Tibial artery (tissue), 4 donors: ENCODE data around the gene CABLES2.
A peak's percentile ranks its signal among the peaks of the same experiment; 100 is the strongest.

Experiments
- DNase-seq, 2 donors: peaks; one replicate each; pipeline ENCODE4 v3.0.0-alpha.2; 2019
- H3K27ac ChIP-seq, 2 donors: fragments of 200-600 bp; sonication (generic) in 1 of 2; 1 replicate in 1 of 2; 2 replicates in 1 of 2; pipeline ENCODE4 v1.5.1; 2018 to 2019; ENCODE audit warnings: mild to moderate bottlenecking in 1 of 2
- H3K27me3 ChIP-seq, 2 donors: fragments of 200-600 bp; sonication (generic) in 1 of 2; one replicate each; pipeline versions ENCODE4 v1.5.1 to v1.6.0; 2016 to 2019
- H3K36me3 ChIP-seq, 3 donors: fragments of 200-600 bp; sonication (generic) in 2 of 3; one replicate each; pipeline ENCODE4 v1.5.1; 2016 to 2019; ENCODE audit warnings: mild to moderate bottlenecking in 2 of 3
- H3K4me1 ChIP-seq, 4 donors: fragments of 200-600 bp; sonication (generic) in 2 of 4; 1 replicate in 3 of 4; 2 replicates in 1 of 4; pipeline ENCODE4 v1.5.1; 2016 to 2019
- H3K4me3 ChIP-seq, 2 donors: fragments of 200-600 bp; sonication (generic) in 1 of 2; 1 replicate in 1 of 2; 2 replicates in 1 of 2; pipeline ENCODE4 v1.5.1; 2018 to 2019; ENCODE audit warnings: mild to moderate bottlenecking in 2 of 2
- H3K9me3 ChIP-seq, 3 donors: fragments of 200-600 bp; sonication (generic) in 1 of 3; one replicate each; pipeline ENCODE4 v1.5.1; 2016 to 2019
- intact Hi-C: fragments of 100-400 bp; cut with DNase I; formaldehyde crosslinking; loops from one replicate; pipeline ENCODE4 v1.15.0; 2023; ENCODE audit warnings: low total_unique reads
- TF ChIP-seq, protein P1 (sequence below), 2 experiments: fragments of 200-600 bp in 1 of 2; fragments of 450-650 bp in 1 of 2; IDR thresholded peaks; one replicate each; pipeline ENCODE4 v1.5.1; 2017 to 2019; ENCODE audit warnings: antibody characterized with exemption in 2 of 2, mild to moderate bottlenecking in 1 of 2, moderate library complexity in 1 of 2

Gene CABLES2

DNA sequence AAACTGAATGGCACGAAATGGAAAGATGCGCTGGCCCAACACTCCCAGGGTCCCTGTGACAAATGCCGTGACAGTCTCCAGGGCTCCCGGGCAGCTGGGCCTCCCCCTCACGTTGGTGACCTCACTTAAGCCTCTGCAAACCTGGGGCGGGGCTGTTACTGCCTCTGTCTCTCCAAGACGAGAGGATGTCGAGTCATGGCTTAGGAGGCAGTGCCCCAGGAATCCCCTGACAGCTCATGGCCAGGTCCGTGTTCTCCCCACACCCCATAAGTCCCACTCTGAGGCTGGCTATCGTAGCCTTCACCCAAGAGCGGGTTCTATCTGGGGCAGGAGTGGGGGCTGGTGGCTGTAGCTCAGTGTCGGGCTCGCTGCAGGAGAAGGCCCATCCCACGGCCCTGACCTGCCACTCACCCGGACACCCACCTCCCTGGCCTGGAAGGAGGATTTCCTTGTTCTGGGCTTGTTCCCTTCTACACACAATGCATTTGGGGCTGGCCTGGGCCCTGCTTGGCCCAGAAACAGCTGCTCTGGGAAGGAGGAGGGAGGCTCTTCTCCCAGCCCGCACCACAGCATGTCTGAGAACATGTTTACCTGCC lies 25.8 kb downstream of the CABLES2 start:
- Histone ChIP-seq H3K4me1 (peaks cover 9 to 60% (median 50%) of the 10 kb centered on the region in 4 donors), H3K27me3 (no peaks in the 10 kb centered on the region), H3K27ac (peak overlapping the region; percentile 31 to 47), H3K36me3 (no peaks in the 10 kb centered on the region), H3K9me3 (no peaks in the 10 kb centered on the region), H3K4me3 (no peak overlapping the region)
- intact Hi-C loops, result no loop called here
- DNase-seq, result no peak
- TF ChIP-seq, protein P1, sequence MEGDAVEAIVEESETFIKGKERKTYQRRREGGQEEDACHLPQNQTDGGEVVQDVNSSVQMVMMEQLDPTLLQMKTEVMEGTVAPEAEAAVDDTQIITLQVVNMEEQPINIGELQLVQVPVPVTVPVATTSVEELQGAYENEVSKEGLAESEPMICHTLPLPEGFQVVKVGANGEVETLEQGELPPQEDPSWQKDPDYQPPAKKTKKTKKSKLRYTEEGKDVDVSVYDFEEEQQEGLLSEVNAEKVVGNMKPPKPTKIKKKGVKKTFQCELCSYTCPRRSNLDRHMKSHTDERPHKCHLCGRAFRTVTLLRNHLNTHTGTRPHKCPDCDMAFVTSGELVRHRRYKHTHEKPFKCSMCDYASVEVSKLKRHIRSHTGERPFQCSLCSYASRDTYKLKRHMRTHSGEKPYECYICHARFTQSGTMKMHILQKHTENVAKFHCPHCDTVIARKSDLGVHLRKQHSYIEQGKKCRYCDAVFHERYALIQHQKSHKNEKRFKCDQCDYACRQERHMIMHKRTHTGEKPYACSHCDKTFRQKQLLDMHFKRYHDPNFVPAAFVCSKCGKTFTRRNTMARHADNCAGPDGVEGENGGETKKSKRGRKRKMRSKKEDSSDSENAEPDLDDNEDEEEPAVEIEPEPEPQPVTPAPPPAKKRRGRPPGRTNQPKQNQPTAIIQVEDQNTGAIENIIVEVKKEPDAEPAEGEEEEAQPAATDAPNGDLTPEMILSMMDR (IDR thresholded peaks at IDR 0.05), result no peak

DNA sequence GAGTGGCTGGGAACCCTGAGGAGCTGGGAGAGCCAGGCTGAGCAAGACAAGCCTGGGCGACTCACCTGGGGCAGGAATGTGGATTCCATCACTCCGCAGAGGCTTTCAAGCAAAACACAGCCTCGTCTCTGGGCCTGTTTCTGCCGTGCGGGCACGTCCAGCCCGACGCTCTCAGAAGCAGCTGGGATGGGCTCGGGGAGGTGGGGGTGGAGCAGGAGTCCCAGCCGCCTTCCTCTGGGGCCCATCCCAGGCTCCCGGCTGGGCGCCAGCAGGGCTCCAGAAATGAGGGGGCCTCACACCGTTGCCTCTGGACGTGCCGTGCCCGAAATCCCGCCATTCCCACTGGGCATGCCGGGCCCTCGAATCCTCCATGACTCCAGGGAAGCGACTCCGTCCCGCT lies 28.9 kb downstream of the CABLES2 start:
- intact Hi-C loops, result no loop called here
- no peak for DNase-seq
- no peaks in the 10 kb centered on the region for H3K9me3 ChIP-seq
- H3K4me3 ChIP-seq, result no peak overlapping the region
- H3K36me3 ChIP-seq, result no peaks in the 10 kb centered on the region
- H3K27me3 ChIP-seq, result no peaks in the 10 kb centered on the region
- peak overlapping the region; percentile 62 to 76 for H3K27ac ChIP-seq
- TF ChIP-seq, protein P1 (IDR thresholded peaks at IDR 0.05), result no peak
- peaks cover 10 to 71% (median 60%) of the 10 kb centered on the region in 4 donors for H3K4me1 ChIP-seq

DNA sequence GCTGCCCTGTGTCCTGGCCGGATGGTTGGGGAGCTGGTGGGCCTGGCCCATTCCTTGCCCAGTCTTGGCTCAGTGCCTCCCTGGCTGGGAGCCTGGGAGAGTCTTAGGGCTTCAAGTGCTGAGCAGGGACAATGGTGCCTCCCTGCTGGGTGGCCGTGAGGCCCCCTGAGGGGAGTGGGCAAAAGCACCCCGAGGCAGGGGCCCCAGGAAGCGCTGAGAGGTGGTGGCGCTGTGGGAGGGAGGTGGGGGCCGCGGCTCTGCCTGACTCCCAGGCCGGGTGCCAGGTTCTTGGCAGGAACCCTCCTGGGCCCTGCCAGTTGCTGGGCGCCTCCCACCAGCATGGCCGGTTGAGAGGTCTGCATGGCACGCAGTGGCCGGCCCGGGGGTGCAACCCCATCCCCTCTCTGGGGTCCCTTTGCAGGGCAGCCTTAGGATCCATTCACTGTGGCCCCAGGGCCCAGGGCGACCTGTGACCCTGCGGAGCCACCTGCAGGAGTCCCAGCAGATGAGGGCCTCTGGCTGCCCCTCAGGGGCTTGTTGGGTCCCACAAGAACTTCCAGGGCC lies 29.4 kb downstream of the CABLES2 start:
- intact Hi-C loops, result loop anchor here (2.0 kb wide), 1 partner anchor 75 kb away; the partner anchor contains the start of gene ADRM1
- TF ChIP-seq, protein P1 (IDR thresholded peaks at IDR 0.05), result no peak

DNA sequence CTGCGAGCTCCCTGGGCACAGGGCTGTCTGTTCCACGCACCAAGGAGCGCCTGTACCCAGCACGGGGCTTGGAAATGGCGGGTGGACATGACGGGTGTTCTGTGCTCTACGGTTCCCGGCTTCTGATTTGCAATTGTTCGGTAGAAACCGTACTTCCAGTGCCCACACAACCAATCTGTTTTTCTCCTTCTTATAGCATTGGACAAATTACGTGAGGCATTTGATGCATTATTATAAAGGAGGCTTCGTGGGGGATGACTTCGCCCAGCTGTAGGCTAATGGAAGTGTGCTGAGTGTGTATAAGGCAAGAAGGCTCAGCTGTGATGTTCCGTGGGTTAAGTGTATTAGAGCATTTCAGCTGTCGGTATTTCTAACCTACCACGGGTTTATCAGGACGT lies 30.0 kb downstream of the CABLES2 start:
- H3K4me3 ChIP-seq, result no peak overlapping the region
- DNase-seq, result no peak
- H3K27ac ChIP-seq, result peak overlapping the region; percentile 62 to 76
- TF ChIP-seq, protein P1 (IDR thresholded peaks at IDR 0.05), result no peak
- H3K27me3 ChIP-seq, result no peaks in the 10 kb centered on the region
- no peaks in the 10 kb centered on the region for H3K36me3 ChIP-seq
- intact Hi-C loops, result loop anchor here (2.0 kb wide), 1 partner anchor 74 kb away; the partner anchor contains the start of gene ADRM1
- peaks cover 10 to 73% (median 62%) of the 10 kb centered on the region in 4 donors for H3K4me1 ChIP-seq
- H3K9me3 ChIP-seq, result no peaks in the 10 kb centered on the region

More for the DNA sequence above, 29.4 kb downstream of the CABLES2 start:
- no peaks in the 10 kb centered on the region for H3K9me3 ChIP-seq
- H3K27me3 ChIP-seq, result no peaks in the 10 kb centered on the region
- H3K4me1 ChIP-seq, result peaks cover 10 to 72% (median 61%) of the 10 kb centered on the region in 4 donors
- peak in 1 of 2 donors; percentile 86 for DNase-seq
- H3K4me3 ChIP-seq, result no peak overlapping the region
- H3K36me3 ChIP-seq, result no peaks in the 10 kb centered on the region
- H3K27ac ChIP-seq, result peak overlapping the region; percentile 62 to 76

DNA sequence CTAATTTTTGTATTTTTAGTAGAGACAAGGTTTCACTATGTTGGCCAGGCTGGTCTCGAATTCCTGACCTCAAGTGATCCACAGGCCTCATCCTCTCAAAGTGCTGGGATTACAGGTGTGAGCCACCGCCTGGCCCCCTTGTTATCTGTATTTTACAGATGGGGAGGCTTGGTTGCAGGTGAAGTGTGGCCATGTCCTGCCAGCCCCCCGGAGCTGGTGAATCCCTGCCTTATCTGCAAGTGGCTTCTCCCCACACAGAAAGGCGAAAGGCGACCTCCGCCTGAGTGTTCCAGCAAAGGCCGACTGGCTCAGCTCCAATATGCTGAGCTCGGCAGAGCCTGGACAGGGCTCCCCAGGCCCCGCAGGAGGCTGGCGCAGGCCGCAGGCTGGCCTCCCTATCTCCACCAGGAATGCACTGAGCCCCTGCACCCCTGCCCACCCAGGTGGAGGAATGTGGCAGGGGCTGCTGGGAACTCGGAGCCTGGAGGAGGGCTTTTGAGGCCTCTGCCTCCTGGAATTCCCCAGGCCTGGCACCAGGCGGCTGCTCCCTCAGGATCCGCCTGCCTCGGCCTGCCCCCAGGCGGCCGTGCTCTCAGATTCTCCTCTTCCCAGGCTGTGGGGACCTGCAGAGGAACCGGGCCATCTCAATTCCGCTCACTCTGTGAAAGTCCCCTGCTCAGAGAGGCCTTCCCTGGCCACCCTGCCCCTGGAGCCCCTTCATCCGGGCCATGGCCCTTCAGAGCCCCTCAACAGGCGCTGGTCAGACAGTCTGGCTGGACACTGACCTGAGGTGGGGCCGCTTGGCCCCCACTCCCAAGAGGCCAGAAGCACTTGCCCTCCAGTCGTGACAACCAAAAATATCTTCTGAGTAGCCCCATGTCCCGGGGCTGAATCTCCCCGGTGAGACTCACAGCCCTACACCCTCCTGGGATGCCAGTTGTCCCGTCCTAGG lies 30.7 kb downstream of the CABLES2 start:
- peak overlapping the region; percentile 62 to 76 for H3K27ac ChIP-seq
- TF ChIP-seq, protein P1 (IDR thresholded peaks at IDR 0.05), result peak; percentile 77 to 86
- intact Hi-C loops, result loop anchor here (2.0 kb wide), 1 partner anchor 74 kb away; the partner anchor contains the start of gene ADRM1
- H3K9me3 ChIP-seq, result no peaks in the 10 kb centered on the region
- peaks cover 10 to 80% (median 69%) of the 10 kb centered on the region in 4 donors for H3K4me1 ChIP-seq
- no peaks in the 10 kb centered on the region for H3K36me3 ChIP-seq
- no peak overlapping the region for H3K4me3 ChIP-seq
- DNase-seq, result peak in 1 of 2 donors; percentile 85
- H3K27me3 ChIP-seq, result no peaks in the 10 kb centered on the region
